ENCODE measurements around the gene FAM107B.

- TF ChIP-seq CTCF (IDR thresholded peaks at IDR 0.05) (no peak), POLR2A (IDR thresholded peaks at IDR 0.05) (no peak), POLR2AphosphoS5 (IDR thresholded peaks at IDR 0.05) (no peak), EP300 (IDR thresholded peaks at IDR 0.05) (no peak)
Measured at GRCh38 chr10:14558025-14558424, 216.7 kb downstream of the FAM107B start.
